ENCODE measurements around the gene ZNF793.

Gene ZNF793

GRCh38 chr19:37513397-37513796 is 6.7 kb downstream of the ZNF793 start:
- no peak for TF ChIP-seq ZNF274 (IDR thresholded peaks at IDR 0.05; ENCODE audit: low read depth, low read length)
- H3K4me3 ChIP-seq (ENCODE audit: low read length) = no peak overlapping the region

- TF ChIP-seq ZNF274 (IDR thresholded peaks at IDR 0.05; ENCODE audit: low read depth, low read length) = no peak
- H3K4me3 ChIP-seq (ENCODE audit: low read length) = no peak overlapping the region
Observed at GRCh38 chr19:37519890-37520289, 13.2 kb downstream of the ZNF793 start.

GRCh38 chr19:37537391-37537947 is 30.7 kb downstream of the ZNF793 start:
- H3K4me3 ChIP-seq (ENCODE audit: low read length) = no peak overlapping the region
- TF ChIP-seq ZNF274 (IDR thresholded peaks at IDR 0.05; ENCODE audit: low read depth, low read length) = peak; percentile 90

GRCh38 chr19:37551129-37551993 is 44.6 kb downstream of the ZNF793 start:
- peak overlapping the region; percentile 78; the same call in 1 of the 2 replicates for H3K4me3 ChIP-seq (ENCODE audit: low read length)
- no peak for TF ChIP-seq ZNF274 (IDR thresholded peaks at IDR 0.05; ENCODE audit: low read depth, low read length)

GRCh38 chr19:37563518-37563917 is 56.8 kb downstream of the ZNF793 start:
- no peak for TF ChIP-seq ZNF274 (IDR thresholded peaks at IDR 0.05; ENCODE audit: low read depth, low read length)
- H3K4me3 ChIP-seq (ENCODE audit: low read length) = no peak overlapping the region

GRCh38 chr19:37564624-37565369 is 58.1 kb downstream of the ZNF793 start:
- no peak overlapping the region for H3K4me3 ChIP-seq (ENCODE audit: low read length)
- TF ChIP-seq ZNF274 (IDR thresholded peaks at IDR 0.05; ENCODE audit: low read depth, low read length) = peak; percentile 92

- TF ChIP-seq ZNF274 (IDR thresholded peaks at IDR 0.05; ENCODE audit: low read depth, low read length) = no peak
- H3K4me3 ChIP-seq (ENCODE audit: low read length) = no peak overlapping the region
Observed at GRCh38 chr19:37565370-37565669, 58.6 kb downstream of the ZNF793 start.

GRCh38 chr19:37572203-37572602 is 65.5 kb downstream of the ZNF793 start:
- H3K4me3 ChIP-seq (ENCODE audit: low read length) = no peak overlapping the region
- TF ChIP-seq ZNF274 (IDR thresholded peaks at IDR 0.05; ENCODE audit: low read depth, low read length) = no peak

- no peak for TF ChIP-seq ZNF274 (IDR thresholded peaks at IDR 0.05; ENCODE audit: low read depth, low read length)
- H3K4me3 ChIP-seq (ENCODE audit: low read length) = no peak overlapping the region
Observed at GRCh38 chr19:37583340-37583739, 76.6 kb downstream of the ZNF793 start.
